ENCODE measurements around the gene LPA. TPM values are rescaled to one million over a fixed set of nuclear protein-coding genes. Genes with fewer than 3 reads are reported as not detected.
"Not testable (repeated sequence)": the region's sequence is repeated elsewhere in the genome, so short reads cannot be mapped to it uniquely, and the experiment has no call there.

The LPA gene, protein sequence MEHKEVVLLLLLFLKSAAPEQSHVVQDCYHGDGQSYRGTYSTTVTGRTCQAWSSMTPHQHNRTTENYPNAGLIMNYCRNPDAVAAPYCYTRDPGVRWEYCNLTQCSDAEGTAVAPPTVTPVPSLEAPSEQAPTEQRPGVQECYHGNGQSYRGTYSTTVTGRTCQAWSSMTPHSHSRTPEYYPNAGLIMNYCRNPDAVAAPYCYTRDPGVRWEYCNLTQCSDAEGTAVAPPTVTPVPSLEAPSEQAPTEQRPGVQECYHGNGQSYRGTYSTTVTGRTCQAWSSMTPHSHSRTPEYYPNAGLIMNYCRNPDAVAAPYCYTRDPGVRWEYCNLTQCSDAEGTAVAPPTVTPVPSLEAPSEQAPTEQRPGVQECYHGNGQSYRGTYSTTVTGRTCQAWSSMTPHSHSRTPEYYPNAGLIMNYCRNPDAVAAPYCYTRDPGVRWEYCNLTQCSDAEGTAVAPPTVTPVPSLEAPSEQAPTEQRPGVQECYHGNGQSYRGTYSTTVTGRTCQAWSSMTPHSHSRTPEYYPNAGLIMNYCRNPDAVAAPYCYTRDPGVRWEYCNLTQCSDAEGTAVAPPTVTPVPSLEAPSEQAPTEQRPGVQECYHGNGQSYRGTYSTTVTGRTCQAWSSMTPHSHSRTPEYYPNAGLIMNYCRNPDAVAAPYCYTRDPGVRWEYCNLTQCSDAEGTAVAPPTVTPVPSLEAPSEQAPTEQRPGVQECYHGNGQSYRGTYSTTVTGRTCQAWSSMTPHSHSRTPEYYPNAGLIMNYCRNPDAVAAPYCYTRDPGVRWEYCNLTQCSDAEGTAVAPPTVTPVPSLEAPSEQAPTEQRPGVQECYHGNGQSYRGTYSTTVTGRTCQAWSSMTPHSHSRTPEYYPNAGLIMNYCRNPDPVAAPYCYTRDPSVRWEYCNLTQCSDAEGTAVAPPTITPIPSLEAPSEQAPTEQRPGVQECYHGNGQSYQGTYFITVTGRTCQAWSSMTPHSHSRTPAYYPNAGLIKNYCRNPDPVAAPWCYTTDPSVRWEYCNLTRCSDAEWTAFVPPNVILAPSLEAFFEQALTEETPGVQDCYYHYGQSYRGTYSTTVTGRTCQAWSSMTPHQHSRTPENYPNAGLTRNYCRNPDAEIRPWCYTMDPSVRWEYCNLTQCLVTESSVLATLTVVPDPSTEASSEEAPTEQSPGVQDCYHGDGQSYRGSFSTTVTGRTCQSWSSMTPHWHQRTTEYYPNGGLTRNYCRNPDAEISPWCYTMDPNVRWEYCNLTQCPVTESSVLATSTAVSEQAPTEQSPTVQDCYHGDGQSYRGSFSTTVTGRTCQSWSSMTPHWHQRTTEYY (N-terminal part only)
- not detected for polyA plus RNA-seq

DNA sequence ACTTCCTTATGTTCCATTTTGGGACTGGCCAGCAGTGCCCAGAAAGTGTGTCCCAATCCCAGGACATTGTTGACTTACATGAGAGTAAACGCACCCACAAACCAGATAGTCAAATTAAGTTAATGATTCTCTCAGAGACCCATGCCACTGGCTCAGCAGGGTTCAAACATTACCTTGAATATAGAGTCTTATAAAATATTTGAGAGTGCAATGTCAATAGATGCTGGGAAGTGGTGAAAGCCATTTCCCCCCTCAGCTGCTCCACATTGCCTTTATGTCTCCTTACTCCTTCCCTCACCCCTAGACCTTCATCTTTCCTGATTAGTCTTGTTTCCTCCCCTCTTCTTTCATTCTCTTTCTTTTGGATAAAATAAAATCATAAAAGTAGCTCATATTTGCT lies at the start of gene LPA:
TSS of gene LPA (minus strand) at position 78 of the 400 bp plus-strand sequence. CDS start at position 17, 61 bp downstream.
- H3K4me3 Mint-ChIP-seq; H3K36me3 Mint-ChIP-seq; H3K4me1 Mint-ChIP-seq; H3K27me3 Mint-ChIP-seq (ENCODE audit: low read depth in 3 of 3); H3K9me3 Mint-ChIP-seq; H3K27ac Mint-ChIP-seq; DNase-seq: not testable (repeated sequence)

DNA sequence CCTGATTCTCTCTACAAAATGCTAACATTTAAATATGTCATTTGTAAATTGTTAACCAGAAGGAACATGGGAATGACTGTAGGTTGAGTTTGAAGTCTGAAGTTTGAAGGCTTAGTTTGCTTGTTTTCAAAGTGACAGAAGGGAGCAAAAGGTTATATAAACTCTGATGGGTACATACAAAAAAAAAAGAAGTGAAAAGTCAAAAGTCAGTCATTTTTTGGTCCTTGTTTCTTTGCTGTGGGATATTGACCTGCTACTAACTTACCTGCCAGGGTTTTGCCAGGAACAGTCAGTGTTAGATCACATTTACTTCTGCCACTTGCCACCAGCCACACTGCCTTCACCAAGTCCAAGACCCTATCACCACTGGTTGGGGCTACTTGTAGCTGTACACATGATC lies 44.9 kb upstream of the LPA start:
- not testable (repeated sequence) for H3K9me3 Mint-ChIP-seq; H3K36me3 Mint-ChIP-seq; DNase-seq; H3K4me3 Mint-ChIP-seq; H3K4me1 Mint-ChIP-seq; H3K27me3 Mint-ChIP-seq (ENCODE audit: low read depth in 3 of 3); H3K27ac Mint-ChIP-seq

DNA sequence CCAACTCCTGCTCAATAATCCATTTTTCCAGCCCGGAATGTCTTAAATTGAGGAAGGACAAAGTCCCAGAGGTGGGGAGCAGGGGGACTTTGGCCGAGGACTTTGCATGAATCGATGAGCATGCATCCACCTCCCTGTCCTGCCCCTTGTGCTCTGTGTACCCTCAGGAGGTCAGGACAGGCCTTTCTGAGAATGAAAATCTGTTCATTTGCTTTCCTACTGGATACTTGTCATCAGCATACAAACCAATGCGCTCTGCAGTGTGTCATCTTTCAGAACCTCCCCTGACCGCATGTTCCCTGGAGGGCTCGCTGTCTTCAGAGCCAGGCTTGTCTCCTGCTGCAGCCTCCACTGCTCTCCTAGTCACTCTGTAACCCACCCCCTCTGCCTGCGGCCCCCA lies 40.6 kb upstream of the LPA start:
- H3K27me3 Mint-ChIP-seq (ENCODE audit: low read depth in 3 of 3); DNase-seq; H3K9me3 Mint-ChIP-seq; H3K36me3 Mint-ChIP-seq; H3K4me3 Mint-ChIP-seq; H3K4me1 Mint-ChIP-seq; H3K27ac Mint-ChIP-seq: not testable (repeated sequence)

DNA sequence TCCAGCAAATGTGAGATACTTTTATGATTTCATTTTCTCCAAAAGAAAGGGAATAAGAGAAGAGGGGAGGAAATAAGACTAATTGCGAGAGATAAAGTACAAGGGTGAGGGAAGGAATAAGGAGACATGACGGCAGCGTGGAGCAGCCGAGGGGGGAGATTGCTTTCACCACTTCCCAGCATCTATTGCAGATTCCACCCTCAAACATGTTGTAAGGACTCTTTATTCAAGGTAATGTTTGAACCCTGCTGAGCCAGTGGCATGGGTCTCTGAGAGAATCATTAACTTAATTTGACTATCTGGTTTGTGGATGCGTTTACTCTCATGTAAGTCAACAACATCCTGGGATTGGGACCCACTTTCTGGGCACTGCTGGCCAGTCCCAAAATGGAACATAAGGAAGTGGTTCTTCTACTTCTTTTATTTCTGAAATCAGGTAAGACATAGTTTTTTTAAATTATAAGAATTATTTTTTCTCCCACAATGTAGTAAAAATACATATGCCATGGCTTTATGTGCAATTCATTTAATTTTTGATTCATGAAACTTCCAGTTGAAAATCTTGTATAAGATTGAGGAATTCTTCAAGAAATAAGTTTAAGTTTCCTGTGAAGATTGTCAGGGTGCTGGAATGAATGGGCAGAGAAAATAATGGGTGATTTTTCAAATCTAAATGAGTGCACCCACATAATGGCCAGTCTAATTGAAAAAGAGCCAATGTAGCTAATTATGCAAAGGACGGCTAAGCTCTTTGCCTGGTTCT lies 38.0 kb upstream of the LPA start, which contains the start of gene PLG:
TSS of gene PLG (plus strand) at position 327 of the 763 bp plus-strand sequence. CDS start at position 388, 61 bp downstream.
- not testable (repeated sequence) for H3K36me3 Mint-ChIP-seq, H3K4me3 Mint-ChIP-seq

DNA sequence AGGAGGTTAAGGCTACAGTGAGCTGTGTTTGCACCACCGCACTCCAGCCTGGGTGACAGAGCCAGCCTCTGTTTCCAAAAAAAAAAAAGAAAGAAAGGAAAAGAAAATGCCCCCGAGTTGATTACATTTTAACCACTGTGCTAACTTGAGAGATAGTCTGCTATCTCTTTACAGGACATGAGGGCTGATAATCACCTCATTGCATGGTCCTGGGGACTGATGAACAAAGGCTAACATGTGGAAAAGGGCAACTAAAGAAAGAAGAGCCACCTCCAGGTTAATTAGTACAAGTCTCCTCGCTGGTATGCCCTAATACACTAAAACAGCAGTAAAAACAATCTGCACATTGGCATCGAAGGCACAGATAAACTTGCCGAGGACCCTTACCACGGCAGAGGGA lies 33.8 kb upstream of the LPA start:
- DNase-seq, result no peak
- H3K36me3 Mint-ChIP-seq, result no peaks in the 10 kb centered on the region
- H3K27me3 Mint-ChIP-seq (ENCODE audit: low read depth in 3 of 3), result peaks cover 4 to 7% (median 7%) of the 10 kb centered on the region in 3 donors

More for the DNA sequence above, 38.0 kb upstream of the LPA start, which contains the start of gene PLG:
- H3K9me3 Mint-ChIP-seq; DNase-seq; H3K27ac Mint-ChIP-seq; H3K27me3 Mint-ChIP-seq (ENCODE audit: low read depth in 3 of 3); H3K4me1 Mint-ChIP-seq: not testable (repeated sequence)

DNA sequence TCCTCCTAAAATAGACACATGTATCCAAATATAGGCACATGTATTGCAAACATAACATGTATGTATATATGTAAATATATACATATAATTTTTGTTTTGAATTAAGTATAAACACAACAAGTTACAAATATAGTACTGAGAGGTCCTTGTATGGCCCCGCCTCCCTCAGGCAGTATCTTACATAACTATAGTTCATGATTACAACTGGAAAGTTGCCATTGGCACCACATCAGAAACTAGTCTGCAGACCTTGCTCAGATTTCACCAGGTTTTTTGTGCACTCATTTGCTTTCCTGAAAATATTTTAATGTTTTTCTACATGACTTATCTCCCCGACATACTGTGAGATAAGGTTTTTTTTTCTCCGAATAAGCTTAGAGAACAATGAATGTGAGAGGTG lies 32.8 kb upstream of the LPA start:
- H3K27me3 Mint-ChIP-seq (ENCODE audit: low read depth in 3 of 3); DNase-seq; H3K27ac Mint-ChIP-seq; H3K4me1 Mint-ChIP-seq; H3K4me3 Mint-ChIP-seq; H3K9me3 Mint-ChIP-seq; H3K36me3 Mint-ChIP-seq: not testable (repeated sequence)

More for the DNA sequence above, 33.8 kb upstream of the LPA start:
- Mint-ChIP-seq H3K27ac (no peak overlapping the region), H3K9me3 (no peaks in the 10 kb centered on the region), H3K4me1 (no peaks in the 10 kb centered on the region), H3K4me3 (no peak overlapping the region)

DNA sequence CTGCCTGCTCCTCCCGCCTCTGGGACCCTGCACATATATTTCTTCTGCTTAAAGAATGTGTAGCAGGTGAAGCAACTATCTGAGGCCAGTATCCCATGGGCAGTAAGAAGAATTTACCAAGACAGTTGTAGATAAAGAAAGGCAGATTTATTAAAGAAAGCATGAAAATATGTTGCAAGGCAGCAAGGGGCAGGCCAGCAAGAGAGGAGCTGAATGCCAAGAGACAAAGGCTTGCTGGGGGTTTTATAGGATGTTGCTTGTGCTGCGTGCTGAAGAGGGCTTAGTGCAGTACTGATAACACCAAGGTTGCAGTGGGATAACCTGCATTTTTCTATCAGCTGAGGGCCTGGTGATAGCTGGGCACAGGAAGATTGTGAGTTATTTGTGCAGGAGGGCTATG lies 31.5 kb upstream of the LPA start:
- not testable (repeated sequence) for DNase-seq; H3K4me1 Mint-ChIP-seq; H3K36me3 Mint-ChIP-seq; H3K27ac Mint-ChIP-seq; H3K27me3 Mint-ChIP-seq (ENCODE audit: low read depth in 3 of 3); H3K9me3 Mint-ChIP-seq; H3K4me3 Mint-ChIP-seq

DNA sequence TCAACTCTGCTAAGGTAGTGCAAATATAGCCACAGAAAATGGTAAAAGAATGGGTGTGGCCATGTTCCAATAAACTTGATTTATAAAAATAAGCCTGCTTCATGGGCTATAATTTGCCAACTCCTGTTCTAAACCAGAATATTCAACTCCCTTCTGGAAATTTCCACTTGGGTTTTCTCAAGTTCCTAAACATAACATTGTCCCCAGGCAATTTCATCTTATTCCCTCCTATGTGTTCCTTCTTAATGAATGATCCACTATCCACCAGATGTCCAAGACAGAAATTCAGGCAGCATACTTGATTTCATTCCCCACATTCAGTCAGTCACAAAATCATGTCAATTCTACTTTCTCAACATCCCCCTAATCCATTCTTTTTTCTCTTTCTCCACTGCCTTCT lies 30.9 kb upstream of the LPA start:
- peaks cover 4 to 11% (median 5%) of the 10 kb centered on the region in 3 donors for H3K27me3 Mint-ChIP-seq (ENCODE audit: low read depth in 3 of 3)
- H3K4me1 Mint-ChIP-seq, H3K4me3 Mint-ChIP-seq, H3K27ac Mint-ChIP-seq, H3K36me3 Mint-ChIP-seq, H3K9me3 Mint-ChIP-seq, DNase-seq: not testable (repeated sequence)

DNA sequence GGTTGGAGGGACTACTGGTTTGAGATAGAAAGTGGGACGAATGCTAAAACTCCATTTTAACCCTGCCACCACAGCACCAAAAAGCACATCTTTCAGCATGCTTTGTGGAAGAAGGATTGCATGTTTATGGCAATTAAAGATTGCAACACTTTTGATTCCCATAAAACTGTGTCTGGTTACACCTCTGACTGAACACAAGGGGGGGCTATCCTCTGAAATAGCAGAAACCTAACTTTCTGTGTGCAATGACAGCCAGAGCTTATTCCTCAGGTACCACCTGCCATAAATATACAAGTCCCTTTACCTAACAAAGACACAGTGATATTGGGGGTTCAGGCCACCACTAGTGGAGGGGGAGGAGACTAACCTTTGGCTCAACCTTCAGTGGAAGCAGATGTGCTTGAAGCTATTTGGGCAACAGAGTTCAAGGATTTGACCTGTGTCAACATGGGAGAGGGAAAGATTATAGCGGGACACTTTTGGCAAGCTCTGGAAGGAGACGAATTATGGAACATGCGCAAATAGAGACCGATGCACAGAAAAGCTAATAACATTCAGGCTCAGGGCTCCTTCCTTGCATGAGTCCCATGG lies 28.4 kb upstream of the LPA start:
- H3K9me3 Mint-ChIP-seq, result no peaks in the 10 kb centered on the region
- H3K27me3 Mint-ChIP-seq (ENCODE audit: low read depth in 3 of 3), result peaks cover 2 to 13% (median 6%) of the 10 kb centered on the region in 3 donors
- H3K4me3 Mint-ChIP-seq, result no peak overlapping the region
- H3K36me3 Mint-ChIP-seq, result no peaks in the 10 kb centered on the region
- DNase-seq, result no peak
- no peak overlapping the region for H3K27ac Mint-ChIP-seq
- no peaks in the 10 kb centered on the region for H3K4me1 Mint-ChIP-seq

DNA sequence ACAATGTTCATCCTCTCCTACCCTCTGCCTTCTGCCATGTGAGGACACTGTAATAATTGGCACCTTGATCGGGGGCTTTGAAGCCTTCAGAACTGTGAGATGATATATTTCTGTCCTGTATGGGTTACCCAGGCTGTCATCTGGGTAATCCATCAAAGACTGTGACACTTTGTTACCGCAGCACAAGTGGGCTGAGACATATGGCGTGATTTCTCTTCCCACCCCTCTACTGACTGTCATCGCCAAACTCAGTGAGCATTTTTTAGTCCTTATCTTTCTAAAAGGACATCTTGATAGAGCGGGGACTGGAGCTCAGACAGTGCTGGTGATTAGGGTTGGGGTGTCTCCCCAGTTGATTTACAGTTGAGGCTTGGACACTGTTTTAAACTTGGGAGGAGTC lies 27.5 kb upstream of the LPA start:
- no peak overlapping the region for H3K27ac Mint-ChIP-seq
- no peak overlapping the region for H3K4me3 Mint-ChIP-seq
- no peaks in the 10 kb centered on the region for H3K36me3 Mint-ChIP-seq
- no peak for DNase-seq
- H3K4me1 Mint-ChIP-seq, result no peaks in the 10 kb centered on the region
- H3K9me3 Mint-ChIP-seq, result no peaks in the 10 kb centered on the region
- H3K27me3 Mint-ChIP-seq (ENCODE audit: low read depth in 3 of 3), result peaks cover 2 to 13% (median 6%) of the 10 kb centered on the region in 3 donors

DNA sequence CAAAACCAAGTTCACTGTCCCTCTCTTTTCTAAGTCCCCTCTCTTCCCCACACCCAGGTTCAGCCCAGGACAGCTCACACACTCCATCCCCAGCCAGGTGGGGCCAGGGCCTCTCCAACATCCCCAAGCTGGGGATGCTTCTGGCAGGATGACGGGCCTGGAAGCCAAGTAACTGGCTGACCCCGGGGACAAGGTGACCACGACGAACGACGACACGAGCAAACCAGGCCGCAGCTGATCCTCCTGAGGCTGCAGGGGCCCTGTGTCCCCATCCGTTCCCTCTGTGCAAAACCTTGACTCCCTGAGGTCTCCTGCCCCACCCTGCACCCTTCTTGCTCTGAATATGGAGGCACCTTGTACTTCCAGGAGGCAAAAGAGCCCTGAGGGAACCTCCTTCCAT lies 26.4 kb upstream of the LPA start:
- H3K9me3 Mint-ChIP-seq, result no peaks in the 10 kb centered on the region
- peaks cover 2 to 12% (median 6%) of the 10 kb centered on the region in 3 donors for H3K27me3 Mint-ChIP-seq (ENCODE audit: low read depth in 3 of 3)
- H3K36me3 Mint-ChIP-seq, result no peaks in the 10 kb centered on the region
- no peak overlapping the region for H3K4me3 Mint-ChIP-seq
- no peak overlapping the region for H3K27ac Mint-ChIP-seq
- no peaks in the 10 kb centered on the region for H3K4me1 Mint-ChIP-seq
- no peak for DNase-seq

DNA sequence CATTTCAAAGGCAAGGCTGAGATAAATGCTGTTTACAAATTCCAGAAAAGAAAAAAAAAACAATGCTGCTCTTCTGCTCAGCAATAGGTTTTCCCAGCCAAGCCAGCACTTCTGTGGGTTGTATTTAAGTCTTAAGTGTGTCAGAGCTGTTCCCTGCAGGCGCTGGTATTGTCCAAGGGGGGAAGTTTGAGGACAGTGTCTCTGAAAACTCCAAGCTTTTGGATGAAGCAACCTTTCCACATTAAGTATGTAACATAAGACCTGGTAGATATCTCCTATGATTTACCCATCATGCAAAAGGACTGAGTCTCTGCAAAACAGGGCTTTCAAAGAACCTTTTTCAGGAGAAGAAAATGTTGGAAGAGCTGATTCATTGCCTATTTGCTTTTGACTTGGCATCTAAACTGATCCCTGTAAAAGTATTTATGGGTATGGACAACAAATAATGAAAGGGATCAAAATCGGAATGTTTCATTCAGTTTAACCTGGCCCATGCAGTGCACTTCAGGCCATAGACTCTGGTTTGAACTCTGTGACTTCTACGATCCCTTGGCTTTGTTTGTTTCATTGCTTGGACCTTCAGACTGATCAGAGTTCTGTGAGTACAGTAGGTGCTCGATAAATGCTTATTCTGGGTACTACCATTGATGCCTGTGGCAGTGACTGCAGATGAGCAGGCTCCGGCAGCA lies 21.8 kb upstream of the LPA start:
- no peak overlapping the region for H3K4me3 Mint-ChIP-seq
- H3K27ac Mint-ChIP-seq, result no peak overlapping the region
- no peak for DNase-seq
- peaks cover 0 to 5% (median 3%) of the 10 kb centered on the region in 3 donors for H3K27me3 Mint-ChIP-seq (ENCODE audit: low read depth in 3 of 3)
- H3K9me3 Mint-ChIP-seq, result no peaks in the 10 kb centered on the region
- no peaks in the 10 kb centered on the region for H3K4me1 Mint-ChIP-seq
- no peaks in the 10 kb centered on the region for H3K36me3 Mint-ChIP-seq

Measured in immature natural killer cell (primary cell).